Activated CD4-positive, alpha-beta T cell treated with anti-CD3 and anti-CD28 coated beads, Interleukin-2, amount 10 ng/mL, durations not matched to agents 7 days and 5 days (primary cell): ENCODE measurements around the gene MAML3. TPM values are rescaled to one million over a fixed set of nuclear protein-coding genes. Genes with fewer than 3 reads are reported as not detected.

ENCODE experiments used
- CTCF ChIA-PET: fragments of 350-600 bp; sonication (Branson Sonifier 250); formaldehyde crosslinking; loops from one replicate; lab custom pipeline; 2021; ENCODE audit warnings: antibody characterized with exemption; lab: Charles Lee
- POLR2A ChIA-PET: fragments of 350-600 bp; sonication (Branson Sonifier 250); formaldehyde crosslinking; loops from one replicate; lab custom pipeline; 2021; ENCODE audit warnings: antibody characterized with exemption; lab: Charles Lee
- DNase-seq: peaks from one replicate; pipeline ENCODE4 v3.0.0-alpha.2; 2020
- H3K27ac Mint-ChIP-seq: one replicate; pipeline ENCODE4 v1.8.0; 2021; ENCODE audit warnings: mild to moderate bottlenecking, moderate library complexity, mixed read lengths
- H3K27me3 Mint-ChIP-seq: one replicate; pipeline ENCODE4 v1.8.0; 2021; ENCODE audit warnings: mixed read lengths
- H3K36me3 Mint-ChIP-seq: one replicate; pipeline ENCODE4 v1.8.0; 2021; ENCODE audit warnings: low read depth, mixed read lengths
- H3K4me1 Mint-ChIP-seq: one replicate; pipeline ENCODE4 v1.8.0; 2021; ENCODE audit warnings: mixed read lengths
- H3K4me3 Mint-ChIP-seq: one replicate; pipeline ENCODE4 v1.8.0; 2021; ENCODE audit warnings: mild to moderate bottlenecking, moderate library complexity, mixed read lengths
- H3K9me3 Mint-ChIP-seq: one replicate; pipeline ENCODE4 v1.8.0; 2021; ENCODE audit warnings: mixed read lengths
- total RNA-seq, 2 experiments: library from RNA; stranded (reverse); gene quantifications; one replicate each; pipeline ENCODE4 v1.2.3, GENCODE V29; 2021

MAML3 gene
- total RNA-seq, 2 experiments from 2014 or later: 2.0 to 2.2 TPM

GRCh38 chr4:139828966-139829664 is 324.9 kb downstream of the MAML3 start:
- H3K4me3 Mint-ChIP-seq: no peak overlapping the region
- no peaks in the 10 kb centered on the region for H3K36me3 Mint-ChIP-seq
- H3K27ac Mint-ChIP-seq: no peak overlapping the region
- no peaks in the 10 kb centered on the region for H3K27me3 Mint-ChIP-seq
- ChIA-PET CTCF (interaction anchor here (0.9 kb wide), 1 partner anchor 35 kb away, joined by 3 read pairs; no protein-coding TSS in a partner anchor), POLR2A (no interaction called here)
- DNase-seq: no peak
- no peaks in the 10 kb centered on the region for H3K9me3 Mint-ChIP-seq
- H3K4me1 Mint-ChIP-seq: no peaks in the 10 kb centered on the region

GRCh38 chr4:139826426-139826825 is 327.6 kb downstream of the MAML3 start:
- CTCF ChIA-PET: interaction anchor here (1.9 kb wide), 1 partner anchor 12 kb away, joined by 5 read pairs; no protein-coding TSS in a partner anchor
- Mint-ChIP-seq H3K4me1 (no peaks in the 10 kb centered on the region), H3K9me3 (no peaks in the 10 kb centered on the region), H3K27me3 (no peaks in the 10 kb centered on the region), H3K27ac (no peak overlapping the region), H3K4me3 (no peak overlapping the region), H3K36me3 (no peaks in the 10 kb centered on the region)
- POLR2A ChIA-PET: no interaction called here
- DNase-seq: no peak

- Mint-ChIP-seq H3K4me1 (no peaks in the 10 kb centered on the region), H3K9me3 (no peaks in the 10 kb centered on the region), H3K27me3 (no peaks in the 10 kb centered on the region), H3K4me3 (no peak overlapping the region), H3K36me3 (no peaks in the 10 kb centered on the region), H3K27ac (no peak overlapping the region)
- CTCF ChIA-PET: interaction anchor here (0.6 to 1.9 kb wide), 2 partner anchors 13 to 16 kb away, joined by 4 to 5 read pairs; no protein-coding TSS in a partner anchor
- POLR2A ChIA-PET: no interaction called here
- DNase-seq: no peak
Measured at GRCh38 chr4:139825523-139826014, 328.4 kb downstream of the MAML3 start.

- CTCF ChIA-PET: no interaction called here
- no peaks in the 10 kb centered on the region for H3K9me3 Mint-ChIP-seq
- no peaks in the 10 kb centered on the region for H3K36me3 Mint-ChIP-seq
- H3K27me3 Mint-ChIP-seq: no peaks in the 10 kb centered on the region
- no peaks in the 10 kb centered on the region for H3K4me1 Mint-ChIP-seq
- no peak overlapping the region for H3K27ac Mint-ChIP-seq
- DNase-seq: no peak
- H3K4me3 Mint-ChIP-seq: no peak overlapping the region
- POLR2A ChIA-PET: no interaction called here
Measured at GRCh38 chr4:139824882-139825522, 329.0 kb downstream of the MAML3 start.

GRCh38 chr4:139823746-139824145 is 330.2 kb downstream of the MAML3 start:
- ChIA-PET POLR2A (no interaction called here), CTCF (no interaction called here)
- H3K4me3 Mint-ChIP-seq: no peak overlapping the region
- no peaks in the 10 kb centered on the region for H3K9me3 Mint-ChIP-seq
- no peak overlapping the region for H3K27ac Mint-ChIP-seq
- no peaks in the 10 kb centered on the region for H3K36me3 Mint-ChIP-seq
- no peaks in the 10 kb centered on the region for H3K4me1 Mint-ChIP-seq
- no peak for DNase-seq
- no peaks in the 10 kb centered on the region for H3K27me3 Mint-ChIP-seq

GRCh38 chr4:139823345-139823744 is 330.6 kb downstream of the MAML3 start:
- ChIA-PET POLR2A (no interaction called here), CTCF (interaction anchor here (0.7 kb wide), 1 partner anchor 98 kb away, joined by 3 read pairs; no protein-coding TSS in a partner anchor)
- no peak overlapping the region for H3K4me3 Mint-ChIP-seq
- DNase-seq: no peak
- no peaks in the 10 kb centered on the region for H3K36me3 Mint-ChIP-seq
- no peaks in the 10 kb centered on the region for H3K9me3 Mint-ChIP-seq
- no peaks in the 10 kb centered on the region for H3K4me1 Mint-ChIP-seq
- no peaks in the 10 kb centered on the region for H3K27me3 Mint-ChIP-seq
- no peak overlapping the region for H3K27ac Mint-ChIP-seq

- CTCF ChIA-PET: interaction anchor here (0.8 to 1.7 kb wide), 2 partner anchors 22 to 41 kb away, joined by 3 to 5 read pairs; no protein-coding TSS in a partner anchor
- H3K27me3 Mint-ChIP-seq: no peaks in the 10 kb centered on the region
- no peaks in the 10 kb centered on the region for H3K4me1 Mint-ChIP-seq
- no peaks in the 10 kb centered on the region for H3K36me3 Mint-ChIP-seq
- H3K27ac Mint-ChIP-seq: no peak overlapping the region
- H3K4me3 Mint-ChIP-seq: no peak overlapping the region
- no peak for DNase-seq
- H3K9me3 Mint-ChIP-seq: no peaks in the 10 kb centered on the region
- POLR2A ChIA-PET: no interaction called here
Measured at GRCh38 chr4:139822391-139822790, 331.6 kb downstream of the MAML3 start.

- no peaks in the 10 kb centered on the region for H3K36me3 Mint-ChIP-seq
- ChIA-PET CTCF (interaction anchor here (1.6 kb wide), 1 partner anchor 21 kb away, joined by 3 read pairs; no protein-coding TSS in a partner anchor), POLR2A (no interaction called here)
- H3K4me1 Mint-ChIP-seq: no peaks in the 10 kb centered on the region
- no peak overlapping the region for H3K27ac Mint-ChIP-seq
- H3K9me3 Mint-ChIP-seq: no peaks in the 10 kb centered on the region
- no peak overlapping the region for H3K4me3 Mint-ChIP-seq
- no peaks in the 10 kb centered on the region for H3K27me3 Mint-ChIP-seq
- no peak for DNase-seq
Measured at GRCh38 chr4:139819082-139819481, 334.9 kb downstream of the MAML3 start.

GRCh38 chr4:139817657-139818452 is 336.1 kb downstream of the MAML3 start:
- DNase-seq: no peak
- POLR2A ChIA-PET: no interaction called here
- Mint-ChIP-seq H3K9me3 (no peaks in the 10 kb centered on the region), H3K27me3 (no peaks in the 10 kb centered on the region), H3K4me1 (no peaks in the 10 kb centered on the region), H3K36me3 (no peaks in the 10 kb centered on the region), H3K27ac (no peak overlapping the region), H3K4me3 (no peak overlapping the region)
- CTCF ChIA-PET: interaction anchor here (1.6 kb wide), 1 partner anchor 22 kb away, joined by 3 read pairs; no protein-coding TSS in a partner anchor

GRCh38 chr4:139816856-139817255 is 337.1 kb downstream of the MAML3 start:
- Mint-ChIP-seq H3K4me3 (no peak overlapping the region), H3K27me3 (no peaks in the 10 kb centered on the region), H3K9me3 (no peaks in the 10 kb centered on the region), H3K4me1 (no peaks in the 10 kb centered on the region), H3K36me3 (no peaks in the 10 kb centered on the region), H3K27ac (no peak overlapping the region)
- POLR2A ChIA-PET: interaction anchor here (0.6 kb wide), 1 partner anchor 543 kb away, joined by 3 read pairs; no protein-coding TSS in a partner anchor
- no peak for DNase-seq
- CTCF ChIA-PET: no interaction called here

- DNase-seq: no peak
- Mint-ChIP-seq H3K4me3 (no peak overlapping the region), H3K27me3 (no peaks in the 10 kb centered on the region), H3K27ac (no peak overlapping the region), H3K36me3 (no peaks in the 10 kb centered on the region), H3K4me1 (no peaks in the 10 kb centered on the region), H3K9me3 (no peaks in the 10 kb centered on the region)
- ChIA-PET POLR2A (no interaction called here), CTCF (interaction anchor here (0.9 kb wide), 1 partner anchor 9 kb away, joined by 3 read pairs; no protein-coding TSS in a partner anchor)
Measured at GRCh38 chr4:139815778-139816601, 338.0 kb downstream of the MAML3 start.
